Activated T-helper 17 cell treated with anti-CD3 and anti-CD28 coated beads, Interleukin-2, amount 50 U/mL, for 72 hours (primary cell): Measurements from ENCODE around the gene CDK5R2. TPM values are rescaled to one million over a fixed set of nuclear protein-coding genes. Genes with fewer than 3 reads are reported as not detected.

Experiments used
- ATAC-seq: fragments of 150-1000 bp; cut with Tn5 transposase; replicated peaks from 2 replicates; pipeline ENCODE4 v1.10.0; 2021; ENCODE audit warnings: mild to moderate bottlenecking, moderate library complexity
- H3K27ac Mint-ChIP-seq: one replicate; pipeline ENCODE4 v1.8.0; 2022; ENCODE audit warnings: mixed read lengths
- H3K27me3 Mint-ChIP-seq: one replicate; pipeline ENCODE4 v1.8.0; 2022; ENCODE audit warnings: mixed read lengths
- H3K36me3 Mint-ChIP-seq: one replicate; pipeline ENCODE4 v1.8.0; 2022; ENCODE audit warnings: low read depth, mild to moderate bottlenecking, mixed read lengths
- H3K4me1 Mint-ChIP-seq: one replicate; pipeline ENCODE4 v1.8.0; 2022; ENCODE audit warnings: mixed read lengths
- H3K4me3 Mint-ChIP-seq: one replicate; pipeline ENCODE4 v1.8.0; 2022; ENCODE audit warnings: mild to moderate bottlenecking, mixed read lengths
- H3K9me3 Mint-ChIP-seq: one replicate; pipeline ENCODE4 v1.8.0; 2022; ENCODE audit warnings: mixed read lengths
- total RNA-seq, 2 donors: library from RNA; stranded (reverse); gene quantifications; one replicate each; pipeline ENCODE4 v1.2.3, GENCODE V29; 2022

CDK5R2 gene
- total RNA-seq, 2 donors from 2014 or later = not detected

GRCh38 chr2:218979846-218980734 lies 20.6 kb downstream of the CDK5R2 start:
- Mint-ChIP-seq H3K36me3 (peaks cover 6% of the 10 kb centered on the region), H3K27ac (no peak overlapping the region), H3K9me3 (no peaks in the 10 kb centered on the region), H3K4me1 (peaks cover 6% of the 10 kb centered on the region), H3K4me3 (peak overlapping the region; percentile 76), H3K27me3 (peaks cover 58% of the 10 kb centered on the region)
- peak; percentile 94 for ATAC-seq

- H3K36me3 Mint-ChIP-seq = peaks cover 6% of the 10 kb centered on the region
- H3K4me1 Mint-ChIP-seq = peaks cover 6% of the 10 kb centered on the region
- no peak overlapping the region for H3K27ac Mint-ChIP-seq
- peak overlapping the region; percentile 76 for H3K4me3 Mint-ChIP-seq
- no peaks in the 10 kb centered on the region for H3K9me3 Mint-ChIP-seq
- H3K27me3 Mint-ChIP-seq = peaks cover 54% of the 10 kb centered on the region
- no peak for ATAC-seq
Observed at GRCh38 chr2:218980735-218981389, 21.4 kb downstream of the CDK5R2 start.

- H3K4me1 Mint-ChIP-seq = peaks cover 6% of the 10 kb centered on the region
- ATAC-seq = no peak
- peaks cover 55% of the 10 kb centered on the region for H3K27me3 Mint-ChIP-seq
- peaks cover 6% of the 10 kb centered on the region for H3K36me3 Mint-ChIP-seq
- no peaks in the 10 kb centered on the region for H3K9me3 Mint-ChIP-seq
- H3K4me3 Mint-ChIP-seq = peak overlapping the region; percentile 76
- no peak overlapping the region for H3K27ac Mint-ChIP-seq
Observed at GRCh38 chr2:218981390-218981880, 22.0 kb downstream of the CDK5R2 start.

- peak overlapping the region; percentile 53 for H3K4me3 Mint-ChIP-seq
- peaks cover 6% of the 10 kb centered on the region for H3K4me1 Mint-ChIP-seq
- no peaks in the 10 kb centered on the region for H3K9me3 Mint-ChIP-seq
- no peak overlapping the region for H3K27ac Mint-ChIP-seq
- peaks cover 55% of the 10 kb centered on the region for H3K27me3 Mint-ChIP-seq
- ATAC-seq = peak; percentile 42
- peaks cover 6% of the 10 kb centered on the region for H3K36me3 Mint-ChIP-seq
Observed at GRCh38 chr2:218981881-218982585, 22.6 kb downstream of the CDK5R2 start.

- Mint-ChIP-seq H3K27ac (no peak overlapping the region), H3K4me3 (peak overlapping the region; percentile 53), H3K4me1 (peaks cover 6% of the 10 kb centered on the region), H3K27me3 (peaks cover 57% of the 10 kb centered on the region), H3K36me3 (peaks cover 6% of the 10 kb centered on the region), H3K9me3 (no peaks in the 10 kb centered on the region)
- ATAC-seq = no peak
Observed at GRCh38 chr2:218982586-218983262, 23.3 kb downstream of the CDK5R2 start.

- ATAC-seq = no peak
- H3K4me3 Mint-ChIP-seq = no peak overlapping the region
- no peak overlapping the region for H3K27ac Mint-ChIP-seq
Observed at GRCh38 chr2:218983263-218983933, 23.9 kb downstream of the CDK5R2 start.

GRCh38 chr2:218983934-218984238 lies 24.4 kb downstream of the CDK5R2 start:
- Mint-ChIP-seq H3K27me3 (peaks cover 60% of the 10 kb centered on the region), H3K4me1 (peaks cover 6% of the 10 kb centered on the region), H3K27ac (no peak overlapping the region), H3K4me3 (no peak overlapping the region), H3K36me3 (peaks cover 6% of the 10 kb centered on the region), H3K9me3 (no peaks in the 10 kb centered on the region)
- no peak for ATAC-seq

More at GRCh38 chr2:218983263-218983933, 23.9 kb downstream of the CDK5R2 start:
- H3K36me3 Mint-ChIP-seq = peaks cover 6% of the 10 kb centered on the region
- peaks cover 58% of the 10 kb centered on the region for H3K27me3 Mint-ChIP-seq
- H3K9me3 Mint-ChIP-seq = no peaks in the 10 kb centered on the region
- peaks cover 6% of the 10 kb centered on the region for H3K4me1 Mint-ChIP-seq

GRCh38 chr2:218984239-218985020 lies 25.0 kb downstream of the CDK5R2 start:
- Mint-ChIP-seq H3K4me1 (peaks cover 6% of the 10 kb centered on the region), H3K27me3 (peaks cover 64% of the 10 kb centered on the region), H3K9me3 (no peaks in the 10 kb centered on the region), H3K4me3 (no peak overlapping the region), H3K27ac (no peak overlapping the region), H3K36me3 (peaks cover 6% of the 10 kb centered on the region)
- no peak for ATAC-seq

- peaks cover 6% of the 10 kb centered on the region for H3K36me3 Mint-ChIP-seq
- peaks cover 6% of the 10 kb centered on the region for H3K4me1 Mint-ChIP-seq
- no peak for ATAC-seq
- no peaks in the 10 kb centered on the region for H3K9me3 Mint-ChIP-seq
- H3K4me3 Mint-ChIP-seq = no peak within 1 kb of the TSS
- H3K27me3 Mint-ChIP-seq = peaks cover 69% of the 10 kb centered on the region
- no peak within 1 kb of the TSS for H3K27ac Mint-ChIP-seq
Observed at GRCh38 chr2:218985021-218985324, 25.5 kb downstream of the CDK5R2 start, which contains the start of gene FEV. TSS of gene FEV (minus strand) at chr2:218985184. CDS start at chr2:218985075, 109 bp downstream.

GRCh38 chr2:218985325-218986091 lies 26.0 kb downstream of the CDK5R2 start:
- ATAC-seq = no peak
- H3K4me1 Mint-ChIP-seq = peaks cover 6% of the 10 kb centered on the region
- no peaks in the 10 kb centered on the region for H3K9me3 Mint-ChIP-seq
- peaks cover 70% of the 10 kb centered on the region for H3K27me3 Mint-ChIP-seq
- H3K4me3 Mint-ChIP-seq = no peak overlapping the region
- no peak overlapping the region for H3K27ac Mint-ChIP-seq
- H3K36me3 Mint-ChIP-seq = peaks cover 6% of the 10 kb centered on the region

- no peaks in the 10 kb centered on the region for H3K9me3 Mint-ChIP-seq
Observed at GRCh38 chr2:218986148-218986761, 26.8 kb downstream of the CDK5R2 start.

GRCh38 chr2:218988164-218988563 lies 28.7 kb downstream of the CDK5R2 start:
- Mint-ChIP-seq H3K9me3 (no peaks in the 10 kb centered on the region), H3K4me3 (no peak overlapping the region), H3K27me3 (peaks cover 77% of the 10 kb centered on the region), H3K36me3 (no peaks in the 10 kb centered on the region), H3K4me1 (no peaks in the 10 kb centered on the region), H3K27ac (no peak overlapping the region)
- ATAC-seq = no peak

More at GRCh38 chr2:218986148-218986761, 26.8 kb downstream of the CDK5R2 start:
- Mint-ChIP-seq H3K27ac (no peak overlapping the region), H3K27me3 (peaks cover 72% of the 10 kb centered on the region), H3K36me3 (peaks cover 1% of the 10 kb centered on the region), H3K4me3 (no peak overlapping the region), H3K4me1 (peaks cover 1% of the 10 kb centered on the region)
- no peak for ATAC-seq
